GM18519 (cell line): ENCODE results near the gene HDAC4.
"Not testable (repeated sequence)": the region's sequence is repeated elsewhere in the genome, so short reads cannot be mapped to it uniquely, and the experiment has no call there.

Source experiments
- ATAC-seq: cut with Tn5 transposase; IDR thresholded peaks from one replicate; pipeline ENCODE4 v1.9.1; 2021; ENCODE audit warnings: mild to moderate bottlenecking, moderate library complexity; ENCODE audit not compliant: unreplicated experiment, low FRiP score

The HDAC4 gene

GRCh38 chr2:239400596-239401066 lies at the start of gene HDAC4:
Gene HDAC4 (minus strand): TSS chr2:239401020. CDS start chr2:239352699, 48,321 bp downstream.
- ATAC-seq: peak; percentile 0

- ATAC-seq: not testable (repeated sequence)
These were observed 48.6 kb upstream of the HDAC4 start for GRCh38 chr2:239449468-239449867.

- ATAC-seq: no peak
These were observed 45.1 kb upstream of the HDAC4 start for GRCh38 chr2:239445771-239446524.

GRCh38 chr2:239444626-239445577 lies 44.1 kb upstream of the HDAC4 start:
- ATAC-seq: no peak

GRCh38 chr2:239443666-239444567 lies 43.1 kb upstream of the HDAC4 start:
- no peak for ATAC-seq

GRCh38 chr2:239443102-239443620 lies 42.3 kb upstream of the HDAC4 start:
- no peak for ATAC-seq

- ATAC-seq: no peak
These were observed 41.4 kb upstream of the HDAC4 start for GRCh38 chr2:239442192-239442591.

DNA sequence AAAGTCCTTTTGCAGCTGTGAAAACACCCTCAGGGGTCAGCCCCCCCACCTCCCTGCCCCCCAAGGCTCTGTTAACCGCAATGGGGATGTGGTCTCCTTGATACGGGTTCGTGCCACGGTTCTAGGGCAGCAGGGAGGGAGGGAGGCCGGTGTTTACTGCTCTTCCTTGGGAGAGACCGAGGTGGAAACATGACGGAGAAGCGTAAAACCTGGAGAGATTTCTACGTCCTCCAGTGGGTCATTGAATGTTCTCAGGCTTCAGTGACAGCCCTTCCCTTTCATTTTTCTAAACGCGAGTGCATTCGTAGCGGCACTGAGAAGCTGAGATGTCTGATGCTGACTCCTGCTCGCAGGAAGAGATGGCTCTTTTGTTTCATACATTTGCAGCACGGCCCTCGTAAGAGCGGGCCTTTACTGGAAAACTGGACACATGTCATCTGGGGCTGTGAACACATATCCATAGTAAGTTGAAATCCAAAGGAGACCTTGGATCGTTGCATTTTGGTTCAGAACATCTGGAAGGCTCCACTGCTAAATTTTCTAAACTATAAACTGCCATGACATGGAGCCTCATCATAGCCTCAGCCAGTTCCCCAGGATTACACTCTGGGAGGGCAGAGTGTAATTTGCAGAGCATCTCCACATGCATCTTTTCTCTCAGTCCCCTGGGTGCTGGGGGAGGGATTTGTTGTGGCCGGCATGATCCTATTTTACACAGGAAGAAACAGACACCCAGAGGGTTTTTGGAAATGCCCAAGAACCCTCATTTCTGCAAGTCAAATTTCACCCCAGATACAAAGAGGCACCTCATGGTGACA lies 40.6 kb upstream of the HDAC4 start:
- no peak for ATAC-seq

DNA sequence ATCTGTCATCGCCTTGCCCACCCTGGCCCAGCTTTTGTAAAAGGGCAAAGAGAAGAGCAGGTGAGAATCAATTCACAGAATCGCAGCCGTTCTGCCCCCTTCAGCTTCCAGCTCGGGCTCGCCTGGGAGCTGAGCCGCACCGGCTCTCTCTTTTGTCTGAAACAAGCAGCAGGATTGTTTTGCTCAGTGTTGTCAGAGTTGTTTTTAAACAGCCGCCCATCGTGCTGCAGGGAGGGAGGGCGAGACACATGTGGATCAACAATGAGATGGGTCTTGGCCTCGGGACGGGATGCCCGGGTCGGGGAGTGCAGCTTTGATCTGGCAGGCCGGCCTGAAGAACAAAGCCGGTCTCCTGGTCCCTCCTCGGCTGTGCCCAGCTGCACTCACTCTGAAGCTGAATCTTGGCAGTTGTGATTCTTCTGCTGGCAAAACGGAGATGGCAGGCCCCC lies 39.7 kb upstream of the HDAC4 start:
- ATAC-seq: no peak

GRCh38 chr2:239439754-239440315 lies 39.0 kb upstream of the HDAC4 start:
- no peak for ATAC-seq

GRCh38 chr2:239438995-239439753 lies 38.4 kb upstream of the HDAC4 start:
- ATAC-seq: no peak

- no peak for ATAC-seq
These were observed 37.5 kb upstream of the HDAC4 start for GRCh38 chr2:239438368-239438767.

GRCh38 chr2:239436669-239437335 lies 36.0 kb upstream of the HDAC4 start:
- no peak for ATAC-seq

GRCh38 chr2:239436076-239436475 lies 35.3 kb upstream of the HDAC4 start:
- ATAC-seq: no peak

GRCh38 chr2:239433777-239434403 lies 33.1 kb upstream of the HDAC4 start:
- no peak for ATAC-seq

DNA sequence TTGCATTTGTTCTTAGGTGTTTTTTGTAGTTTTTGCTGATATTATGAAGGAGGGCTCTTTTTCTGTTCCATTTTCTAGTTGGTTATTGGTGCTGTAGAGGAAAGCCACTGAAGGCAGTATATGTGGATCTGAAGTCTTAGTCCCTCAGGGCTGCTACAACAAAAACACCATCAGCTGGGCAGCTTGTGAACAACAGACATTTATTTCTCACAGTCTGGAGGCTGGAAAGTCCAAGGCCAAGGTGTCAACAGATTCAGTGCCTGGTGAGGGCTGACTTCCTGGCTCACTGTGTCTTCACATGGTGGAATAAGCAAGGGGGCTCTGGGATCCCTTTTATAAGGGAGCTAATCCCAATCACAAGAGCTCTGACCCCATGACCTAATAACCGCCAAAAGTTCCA lies 31.4 kb upstream of the HDAC4 start:
- no peak for ATAC-seq

GRCh38 chr2:239431536-239431935 lies 30.7 kb upstream of the HDAC4 start:
- no peak for ATAC-seq
